Measurements from ENCODE around the gene HIVEP3.

Gene HIVEP3

DNA sequence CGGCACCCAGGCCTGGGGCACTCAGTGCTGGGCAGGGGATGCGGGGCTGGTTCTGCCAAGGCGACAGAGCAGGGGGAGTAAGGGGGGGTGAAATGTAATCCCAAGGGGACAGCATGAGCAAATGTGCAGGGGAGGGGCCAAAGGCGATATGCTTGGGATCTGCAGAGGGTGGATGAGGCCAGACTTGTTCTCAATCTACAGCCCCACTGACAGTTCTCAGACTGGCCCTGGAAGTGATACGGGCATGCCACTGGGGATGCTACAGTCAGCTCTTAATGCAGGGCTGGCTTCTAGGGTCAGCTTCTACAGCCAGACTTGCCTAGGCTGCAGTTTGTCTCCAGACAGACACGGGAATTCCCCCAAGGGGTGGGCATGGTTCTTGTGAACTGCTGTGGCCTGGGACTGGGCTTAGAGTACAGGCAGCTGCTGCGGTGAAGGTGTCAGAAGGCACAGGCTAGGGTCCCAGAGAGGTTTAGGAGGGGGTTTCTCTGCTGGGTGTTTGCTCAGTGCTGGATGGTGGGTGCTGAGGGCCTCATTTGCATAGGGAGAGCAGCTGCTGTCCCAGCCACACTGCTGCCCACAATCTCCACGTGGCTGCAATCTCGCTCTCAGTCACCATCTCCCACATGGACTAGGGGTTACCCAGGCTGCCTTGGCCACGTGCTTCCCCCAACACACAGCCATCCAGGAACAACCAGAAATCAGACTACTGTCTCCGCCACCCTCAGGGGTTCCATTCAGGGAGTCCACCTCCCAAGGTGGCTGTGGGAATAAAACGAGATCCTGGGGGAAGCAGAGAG, 190.1 kb downstream of the HIVEP3 start:
- DNase-seq (ENCODE audit: low spot score): no peak

DNA sequence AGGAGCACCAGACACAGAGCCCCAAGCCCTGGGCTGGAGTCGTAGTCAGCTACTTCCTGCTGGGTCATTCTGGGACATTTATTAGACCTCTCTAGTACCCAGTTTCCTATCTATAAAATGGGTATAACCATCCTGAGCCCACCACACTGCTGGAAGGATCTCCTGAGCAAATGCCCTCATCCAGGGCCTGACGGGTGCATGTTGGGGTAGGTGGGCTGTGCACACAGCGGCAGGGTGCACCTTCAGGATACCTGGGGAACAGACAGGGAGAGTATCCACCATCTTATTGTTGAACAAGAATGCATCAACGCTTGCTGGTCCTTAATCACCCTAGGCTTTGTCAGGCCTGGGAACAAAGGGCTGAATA, 191.0 kb downstream of the HIVEP3 start:
- no peak for DNase-seq (ENCODE audit: low spot score)

DNA sequence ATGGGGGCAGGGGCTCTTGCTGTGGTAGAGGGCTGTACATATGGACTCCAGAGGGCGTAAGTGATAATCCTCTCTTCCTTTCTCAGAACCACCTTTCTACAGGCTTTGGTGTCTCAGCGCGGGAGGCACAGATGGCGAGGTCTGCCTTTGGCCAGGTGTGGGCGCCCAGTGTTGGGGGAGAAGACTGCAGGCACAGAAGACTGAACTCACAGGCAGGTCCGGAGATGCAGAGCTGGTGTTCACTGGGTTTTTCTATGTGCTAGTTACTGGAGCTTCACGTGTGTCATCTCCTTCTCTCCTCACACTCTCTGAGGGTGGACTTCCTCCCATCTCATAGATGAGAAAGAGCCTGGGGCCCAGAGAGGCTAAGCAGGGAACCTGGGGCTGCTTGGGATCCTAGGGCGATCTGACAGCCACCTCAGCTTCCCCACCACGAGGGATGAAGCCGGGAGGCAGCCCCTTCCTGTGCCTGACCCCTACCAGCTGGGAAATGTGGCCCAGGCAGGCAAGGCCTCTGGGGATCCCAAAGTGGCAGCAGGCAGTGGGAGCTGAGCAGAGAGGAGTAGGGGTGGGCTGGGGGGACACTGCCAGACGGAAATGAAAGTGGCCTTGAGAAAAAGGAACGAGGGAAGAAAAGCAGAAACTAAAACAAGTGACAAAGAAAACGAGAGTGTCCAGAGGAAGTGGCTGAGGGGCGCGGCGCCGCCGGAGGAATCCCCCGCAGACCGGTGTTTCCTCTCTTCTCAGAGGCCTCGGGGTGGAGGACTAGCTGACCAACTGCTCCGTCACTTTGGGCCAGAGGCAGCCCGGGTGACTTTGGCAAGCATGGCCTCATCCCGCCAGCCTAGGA, 191.6 kb downstream of the HIVEP3 start:
- DNase-seq (ENCODE audit: low spot score): no peak

DNA sequence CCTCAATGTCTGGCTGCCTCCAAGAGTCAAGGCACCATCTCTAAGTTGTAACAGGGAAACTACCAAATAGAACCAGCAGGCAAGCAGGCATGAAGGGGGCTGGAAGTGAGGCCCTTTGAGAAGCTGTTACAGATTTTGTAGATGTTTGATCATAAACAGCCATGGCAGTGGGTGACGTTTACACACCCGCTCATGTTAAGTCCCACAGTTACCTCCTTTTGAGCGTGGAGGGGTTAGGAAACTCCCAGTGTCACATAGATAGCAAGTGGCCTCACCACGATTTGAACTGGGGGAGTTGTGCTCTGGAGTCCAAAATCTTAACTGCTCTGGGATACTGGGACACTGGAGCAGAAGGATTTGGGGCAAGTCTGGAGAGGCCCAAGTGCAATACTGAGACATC, 192.4 kb downstream of the HIVEP3 start:
- DNase-seq (ENCODE audit: low spot score): no peak

DNA sequence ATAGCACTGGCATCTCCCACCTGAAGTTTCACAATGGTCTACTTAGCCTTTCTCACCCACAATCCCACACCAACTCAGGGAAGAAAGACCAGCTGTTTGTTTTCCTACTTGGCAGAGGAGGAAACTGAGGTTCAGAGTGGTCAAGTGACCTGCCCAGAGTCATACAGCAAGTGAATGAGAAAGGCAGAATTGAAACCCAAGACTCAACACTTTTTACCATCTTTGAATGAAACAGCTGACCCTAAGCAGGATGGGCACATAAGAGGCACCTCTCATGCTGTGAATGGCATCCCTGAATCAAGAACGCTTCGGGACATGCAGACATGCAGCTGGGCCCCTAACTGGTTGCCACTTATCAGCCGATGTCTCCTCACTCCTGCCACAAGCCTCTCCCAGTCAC, 193.8 kb downstream of the HIVEP3 start:
- no peak for DNase-seq (ENCODE audit: low spot score)

DNA sequence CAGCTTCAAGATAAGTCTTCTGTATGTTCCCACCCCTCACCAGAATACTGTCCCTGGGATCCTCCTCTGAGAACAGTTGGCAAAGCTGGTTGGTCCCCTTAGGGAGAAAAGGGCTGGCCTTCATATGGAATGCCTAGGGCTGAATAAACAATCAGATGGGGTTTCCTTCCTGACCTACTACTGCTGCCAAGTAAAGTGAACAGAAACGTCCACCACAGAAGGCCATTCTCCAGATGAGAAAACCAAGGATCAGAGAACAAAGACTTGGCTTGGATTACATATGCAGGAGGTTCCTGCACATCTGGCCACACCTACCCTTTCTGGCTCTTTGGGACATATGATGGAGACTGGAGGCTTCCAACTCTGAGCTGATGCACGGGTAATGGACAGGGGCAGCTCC, 194.5 kb downstream of the HIVEP3 start:
- DNase-seq (ENCODE audit: low spot score): no peak

DNA sequence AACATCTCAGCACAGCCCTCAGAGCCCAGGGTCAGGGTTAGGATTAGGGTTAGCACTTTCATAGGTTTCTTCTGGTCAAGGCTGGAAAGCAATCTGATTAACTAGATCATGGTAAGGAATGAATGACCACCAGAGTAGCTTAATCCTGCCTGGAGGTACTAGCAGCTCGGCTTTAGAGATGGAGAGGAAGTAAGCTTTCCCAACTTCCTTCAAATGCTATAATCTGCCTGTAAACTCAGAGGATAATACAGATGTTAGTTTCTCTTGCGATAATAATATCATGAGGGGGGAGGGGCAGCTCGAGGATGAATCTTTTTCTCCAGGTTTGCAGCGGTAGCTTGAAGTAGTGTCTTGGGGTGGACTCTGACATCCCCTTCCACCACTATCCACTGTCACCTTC, 194.9 kb downstream of the HIVEP3 start:
- no peak for DNase-seq (ENCODE audit: low spot score)

DNA sequence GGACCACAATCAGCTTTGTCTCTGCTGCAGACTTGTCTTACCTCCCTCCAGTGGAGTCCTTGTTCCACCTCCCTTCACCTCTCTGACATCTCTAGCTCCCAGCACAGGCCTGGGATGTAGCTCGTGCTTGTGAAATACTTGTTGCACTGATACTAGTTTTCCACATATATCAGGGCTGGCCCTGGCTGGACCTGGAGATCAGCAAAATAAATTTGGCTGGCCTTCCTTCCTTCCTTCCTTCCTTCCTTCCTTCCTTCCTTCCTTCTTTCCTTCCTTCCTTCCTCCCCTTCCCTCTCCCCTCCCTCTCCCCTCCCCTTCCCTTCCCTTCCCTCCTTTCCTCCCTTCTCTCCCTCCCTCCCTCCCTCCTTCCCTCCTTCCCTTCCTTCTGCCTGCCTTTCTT, 196.5 kb downstream of the HIVEP3 start:
- DNase-seq (ENCODE audit: low spot score): no peak

DNA sequence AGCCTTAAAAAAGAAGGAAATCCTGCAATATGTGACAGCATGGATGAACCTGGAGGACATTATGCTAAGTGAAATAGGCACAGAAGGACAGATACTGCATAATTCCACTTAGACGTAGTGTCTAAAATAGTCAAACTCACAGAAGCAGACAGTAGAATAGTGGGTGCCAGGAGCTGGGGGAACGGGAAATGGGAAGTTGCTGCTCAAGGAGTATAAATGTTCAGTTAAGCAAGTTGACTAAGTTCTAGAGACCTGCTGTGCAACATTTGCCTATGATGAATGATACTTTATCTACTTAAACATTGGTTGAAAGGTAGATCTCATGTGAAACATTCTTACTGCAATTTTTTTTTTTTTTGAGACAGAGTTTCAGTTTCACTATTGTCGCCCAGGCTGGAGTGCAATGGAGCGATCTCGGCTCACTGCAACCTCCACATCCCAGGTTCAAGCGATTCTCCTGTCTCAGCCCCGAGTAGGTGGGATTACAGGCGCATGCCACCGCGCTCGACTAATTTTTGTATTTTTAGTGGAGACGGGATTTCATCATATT, 197.8 kb downstream of the HIVEP3 start:
- DNase-seq (ENCODE audit: low spot score): no peak

DNA sequence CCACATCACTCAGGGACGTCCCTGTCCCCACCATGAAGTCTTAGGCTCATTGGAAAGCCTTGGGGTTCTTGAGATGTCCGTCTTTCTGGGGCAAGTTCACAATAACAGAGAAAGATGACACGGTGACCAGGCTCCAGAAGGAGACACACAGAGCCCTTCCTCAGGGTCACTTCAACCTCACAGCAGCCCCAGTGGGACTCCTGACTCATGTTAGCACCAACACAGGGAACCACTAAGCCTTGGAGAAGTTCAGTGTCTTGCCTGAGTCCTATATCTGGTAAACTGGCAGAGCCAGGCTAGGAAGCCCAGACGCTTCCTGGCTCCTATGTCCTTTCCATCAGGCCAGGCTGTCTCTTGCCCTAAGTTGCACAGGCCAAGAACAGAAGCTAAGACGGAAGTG, 199.1 kb downstream of the HIVEP3 start:
- DNase-seq (ENCODE audit: low spot score): no peak

DNA sequence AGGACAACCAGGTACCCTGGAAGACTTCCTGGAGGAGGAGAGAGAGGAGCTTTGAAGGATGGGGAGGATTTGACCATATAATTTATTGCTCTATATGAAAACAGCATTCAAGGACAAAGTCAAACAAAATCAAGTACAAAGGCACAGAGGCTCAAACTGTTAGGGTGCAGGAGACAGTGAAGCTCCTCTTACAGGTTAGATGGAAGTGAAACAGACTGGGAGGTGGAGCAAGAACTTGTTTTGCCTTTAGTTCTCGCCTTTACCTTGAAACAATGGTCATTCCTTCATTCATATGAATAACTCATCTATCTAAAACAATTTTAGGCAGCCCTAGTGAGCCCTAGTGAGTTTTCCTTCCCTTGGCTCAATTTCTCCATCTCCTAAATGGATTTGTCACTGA, 199.6 kb downstream of the HIVEP3 start:
- DNase-seq (ENCODE audit: low spot score): no peak

DNA sequence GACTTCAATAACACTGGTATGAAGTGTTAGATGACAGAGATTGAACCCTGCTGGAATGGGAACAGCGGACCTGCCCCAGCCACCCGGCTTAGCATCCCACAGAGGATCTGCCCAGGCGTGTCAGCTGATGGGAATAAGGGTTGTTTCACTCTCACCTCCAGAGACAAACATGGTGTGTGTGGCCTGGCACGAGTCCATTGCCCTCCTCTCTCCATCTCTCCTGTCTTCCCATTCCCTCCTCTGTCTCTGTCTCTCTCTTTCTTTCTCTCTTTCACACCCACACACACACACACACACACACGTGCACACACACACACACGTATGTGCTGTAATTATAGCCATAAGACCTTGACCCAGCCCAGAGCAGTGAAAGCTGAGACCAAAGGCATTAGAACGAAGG, 200.2 kb downstream of the HIVEP3 start:
- no peak for DNase-seq (ENCODE audit: low spot score)

DNA sequence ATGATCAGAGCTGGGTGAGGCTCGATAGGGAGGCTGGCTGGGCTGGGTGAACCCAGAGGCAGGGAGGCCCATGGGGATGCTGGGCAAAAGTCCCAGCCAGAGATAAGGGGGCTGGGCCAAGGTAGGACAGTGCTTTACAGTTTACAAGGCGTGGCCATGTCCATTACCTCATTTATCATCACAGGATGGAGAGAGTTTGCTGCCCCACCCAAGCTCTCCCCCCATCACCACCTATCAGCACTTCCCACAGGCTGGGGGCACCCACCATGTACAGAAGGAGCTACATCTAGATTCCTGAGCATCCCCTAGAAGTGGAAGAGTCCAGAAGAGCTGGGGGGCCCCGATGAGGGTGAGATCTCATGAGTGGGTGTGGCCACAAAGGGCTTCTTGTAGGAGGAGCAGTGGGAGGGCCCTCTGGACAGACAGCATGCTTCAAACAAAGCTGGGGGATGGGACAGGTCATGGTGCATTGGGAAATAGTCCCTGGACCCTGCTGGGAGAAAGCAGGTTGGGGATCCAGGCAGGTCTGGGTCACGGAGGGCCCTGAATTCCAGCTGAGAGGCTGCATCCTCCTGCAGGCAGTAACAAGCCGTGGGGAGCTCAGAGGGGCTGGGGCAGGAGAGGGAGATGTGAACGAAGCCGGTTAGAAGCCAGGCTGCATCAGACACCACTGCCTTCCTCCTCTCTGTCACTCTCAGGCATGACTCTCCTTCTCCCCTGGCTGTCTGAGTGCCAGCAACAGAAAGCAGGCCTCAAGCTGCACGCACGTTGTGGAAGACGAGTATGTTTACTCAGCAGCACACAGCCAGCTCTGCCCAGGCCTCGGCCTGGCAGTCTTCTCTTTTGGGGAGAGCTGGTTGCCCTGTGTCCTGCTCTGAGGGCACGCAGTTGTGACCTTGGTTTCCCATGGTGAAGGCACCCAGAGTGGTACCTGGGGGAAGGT, 202.3 kb downstream of the HIVEP3 start:
- DNase-seq (ENCODE audit: low spot score): no peak

DNA sequence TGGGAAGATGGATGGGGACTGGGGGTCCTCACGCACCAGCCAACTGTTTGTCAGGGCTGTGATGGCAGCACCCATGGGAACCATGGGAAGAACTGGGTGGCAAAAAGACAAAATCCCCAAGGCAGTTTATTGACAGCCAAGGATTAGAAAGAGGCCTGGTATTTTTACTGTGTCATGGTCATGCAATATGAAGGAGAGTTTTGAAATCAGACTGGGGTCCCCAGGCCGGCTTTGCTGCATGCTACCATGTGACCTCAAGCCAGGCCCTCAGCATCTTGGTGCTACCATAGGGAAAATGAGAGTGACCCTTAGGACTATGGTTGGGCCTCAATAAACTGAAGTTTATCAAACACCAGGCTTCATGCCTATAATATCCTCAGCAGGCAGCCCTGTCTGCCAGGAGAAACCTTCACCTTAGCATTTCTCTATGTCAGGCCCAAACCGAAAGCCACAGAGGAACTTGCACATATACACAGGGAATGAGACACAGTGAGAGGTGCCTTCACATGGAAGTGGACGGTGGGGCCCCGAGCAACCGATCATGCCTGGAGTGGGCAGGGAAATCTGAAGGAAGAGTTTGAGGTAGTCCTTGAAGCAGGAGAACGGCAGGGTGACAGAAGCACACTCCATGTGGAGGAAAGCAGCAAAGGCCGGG, 203.2 kb downstream of the HIVEP3 start:
- DNase-seq (ENCODE audit: low spot score): no peak

DNA sequence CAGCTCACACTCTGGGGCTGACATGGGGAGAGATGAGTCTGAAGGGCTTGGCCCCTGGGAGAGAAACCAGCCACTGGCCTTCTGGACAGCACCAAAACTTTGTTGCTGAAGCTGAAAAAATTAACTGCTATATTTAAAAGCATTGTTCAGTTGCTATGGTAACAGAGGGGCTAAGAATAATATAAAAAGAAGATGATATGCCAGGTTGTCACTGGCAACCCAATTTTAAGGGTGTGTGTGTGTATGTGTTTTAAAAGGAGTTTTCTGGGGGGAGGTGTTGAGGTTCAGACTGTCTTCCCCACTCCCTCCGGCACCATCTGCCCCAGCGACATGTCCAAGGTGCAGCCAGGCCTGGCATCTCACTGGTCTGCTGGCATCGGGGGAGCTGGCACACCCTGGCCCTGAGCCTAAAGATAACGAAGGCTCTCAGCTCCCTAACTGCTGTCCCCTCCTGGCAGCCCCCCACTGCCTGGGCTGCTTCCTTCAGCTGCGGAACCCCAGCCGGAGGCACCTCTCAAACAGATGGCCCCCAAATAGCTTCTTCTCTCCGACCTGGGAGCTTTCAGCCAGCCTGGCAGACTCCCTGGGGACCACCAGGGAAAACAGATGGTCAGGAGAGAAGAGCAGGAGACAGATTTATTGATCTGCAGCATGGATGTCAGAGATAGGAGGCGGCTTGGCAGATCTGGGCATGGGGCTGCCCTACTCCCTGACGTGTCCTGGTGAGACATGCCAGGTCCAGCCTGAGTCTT, 203.9 kb downstream of the HIVEP3 start:
- no peak for DNase-seq (ENCODE audit: low spot score)

DNA sequence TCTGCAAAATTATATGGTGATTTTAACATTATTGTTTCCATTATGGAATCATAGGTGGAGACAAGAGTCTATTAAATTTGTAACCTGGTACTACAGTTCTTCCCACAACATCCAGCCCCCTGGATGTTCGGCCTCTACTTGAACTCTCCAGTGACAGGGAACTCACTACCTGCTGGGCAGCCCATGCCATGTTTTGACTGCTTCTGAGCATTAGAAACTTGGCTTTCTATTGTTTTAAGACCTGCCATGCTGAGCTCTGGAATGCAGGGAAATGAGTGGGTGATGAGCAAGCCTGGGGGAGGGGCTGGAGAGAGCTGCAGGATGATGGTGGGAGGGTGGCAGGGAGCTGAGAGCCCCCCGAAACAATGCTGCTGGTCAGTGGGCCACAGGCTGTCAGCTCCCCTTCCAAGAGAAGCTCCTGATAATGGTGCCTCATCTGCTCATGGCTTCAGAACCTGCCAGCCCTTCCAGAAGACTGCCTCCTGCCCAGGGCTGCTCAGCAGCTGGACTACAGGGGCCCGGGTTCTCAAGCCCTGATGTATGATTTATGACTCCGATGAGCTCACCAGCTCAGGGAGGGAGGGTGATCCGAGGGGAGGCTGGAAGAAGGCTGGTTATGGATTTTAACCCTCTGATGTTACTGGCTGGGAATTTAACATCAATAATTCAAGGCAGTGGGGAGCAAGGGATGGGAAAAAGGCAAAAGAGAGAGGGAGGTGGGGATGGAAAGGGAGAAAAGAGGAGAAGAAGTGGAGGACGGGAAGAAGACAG, 205.0 kb downstream of the HIVEP3 start:
- no peak for DNase-seq (ENCODE audit: low spot score)

DNA sequence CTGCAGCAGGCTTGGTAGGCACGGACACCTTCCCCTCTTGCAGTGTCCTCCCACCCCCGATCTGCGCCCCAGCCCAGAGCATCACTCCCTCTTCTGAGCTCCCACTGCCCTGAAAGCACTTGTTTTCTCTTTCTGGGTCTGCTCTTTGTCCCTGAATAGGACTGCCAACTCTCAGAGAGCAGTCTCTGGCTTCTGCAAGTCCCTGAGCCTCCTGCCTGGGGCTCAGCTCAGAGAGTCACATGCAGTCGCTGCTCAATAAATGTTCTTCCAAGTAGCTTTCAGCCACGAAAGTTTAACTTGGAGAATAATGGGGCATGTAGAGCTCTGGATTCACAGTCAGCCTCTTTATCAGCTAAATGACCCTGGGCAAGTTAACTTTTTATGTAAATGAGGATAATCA, 205.6 kb downstream of the HIVEP3 start:
- DNase-seq (ENCODE audit: low spot score): no peak

DNA sequence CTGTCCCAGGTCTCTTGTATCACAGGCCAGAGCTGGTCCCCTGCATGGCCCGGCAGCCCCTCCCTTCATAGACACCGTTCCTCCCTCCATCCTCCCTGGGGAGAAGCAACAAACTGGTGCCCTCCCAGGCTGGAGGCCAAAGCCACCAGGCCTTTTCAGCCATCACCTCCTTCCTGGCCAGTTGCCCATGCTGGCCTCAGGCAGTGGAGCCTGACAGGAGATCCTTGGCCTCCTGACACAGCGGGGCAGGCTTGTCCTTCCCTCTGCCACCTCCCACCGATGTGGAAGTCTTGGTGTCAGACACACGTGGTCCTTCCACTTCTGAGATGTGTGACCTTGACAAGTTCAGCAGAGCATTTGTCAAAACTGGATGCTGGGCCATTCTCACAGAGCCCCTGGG, 206.0 kb downstream of the HIVEP3 start:
- DNase-seq (ENCODE audit: low spot score): no peak

DNA sequence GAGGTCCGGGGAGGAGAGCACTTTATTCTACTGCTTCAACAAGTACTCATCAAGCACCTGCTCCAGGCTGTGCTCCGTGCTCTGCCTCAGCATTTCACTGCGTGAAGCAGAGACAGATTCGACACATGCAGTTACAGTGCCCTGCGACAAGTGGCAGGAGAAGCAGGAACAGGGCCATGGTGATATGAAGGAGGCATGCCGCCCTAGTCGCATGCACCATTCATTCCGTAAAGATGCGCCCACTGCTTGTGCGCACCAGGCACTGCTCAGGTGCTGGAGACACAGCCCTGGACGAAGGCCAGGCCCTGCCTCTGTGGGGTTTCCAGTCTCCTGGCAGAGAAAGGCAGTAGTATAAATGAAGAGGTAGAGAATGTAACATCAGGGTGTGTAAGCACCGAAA, 206.6 kb downstream of the HIVEP3 start:
- no peak for DNase-seq (ENCODE audit: low spot score)

DNA sequence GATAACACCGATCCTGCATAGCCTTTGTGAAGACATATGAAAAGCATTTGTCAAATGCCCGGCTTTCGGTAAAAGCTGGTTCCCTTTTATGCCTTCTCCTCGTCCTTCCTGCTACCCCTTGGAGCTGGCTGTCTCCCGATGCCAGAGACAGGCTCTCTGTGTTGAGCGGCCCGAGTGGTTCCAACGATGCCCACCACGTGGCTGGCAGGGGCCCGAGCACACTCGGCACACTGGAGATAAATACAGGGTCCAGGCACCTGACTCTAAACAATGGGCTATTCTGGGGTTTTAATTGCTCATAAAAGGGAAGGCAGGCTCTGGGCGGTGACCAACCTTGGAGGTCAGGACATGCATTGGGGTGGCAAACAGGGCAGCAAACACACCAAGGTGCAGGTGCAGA, 207.1 kb downstream of the HIVEP3 start:
- no peak for DNase-seq (ENCODE audit: low spot score)
